ENCODE measurements around the gene OR2J3. TPM values are rescaled to one million over a fixed set of nuclear protein-coding genes. Genes with fewer than 3 reads are reported as not detected.

The OR2J3 gene
- not detected in 2 replicates for total RNA-seq
- not detected in 2 replicates for polyA plus RNA-seq
- polyA plus RNA-seq (2012) = not detected in 2 replicates
- not detected in 2 replicates for polyA minus RNA-seq (ENCODE audit: low replicate concordance)

DNA sequence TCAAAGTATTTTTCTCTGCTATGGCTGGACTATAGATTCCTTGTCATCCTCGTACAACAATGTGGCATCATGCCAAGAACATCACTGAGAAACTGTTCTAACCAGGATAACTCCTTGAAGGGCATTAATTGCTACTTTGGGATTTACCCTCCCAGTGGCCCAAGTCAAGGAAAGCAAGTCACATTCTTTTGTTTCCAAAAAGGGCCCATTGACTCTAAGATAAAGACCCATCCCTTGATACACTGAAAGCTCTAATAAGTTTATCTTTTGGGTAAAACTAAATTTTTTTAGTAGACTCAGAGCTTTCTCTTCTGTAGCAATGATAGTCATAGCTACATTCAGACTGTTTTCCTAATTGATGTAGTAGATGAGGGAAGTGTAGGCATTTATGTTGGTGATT is at the start of gene OR2J3:
OR2J3 (plus strand) TSS at position 301 of the 400 bp plus-strand sequence. CDS start 3,833 bp downstream, outside the sequence.
- Histone ChIP-seq H2AFZ (ENCODE audit: low read length) (no peak within 1 kb of the TSS), H3K79me2 (ENCODE audit: control insufficient read depth, insufficient read depth, low read length) (no peaks in the 10 kb centered on the region), H3K36me3 (ENCODE audit: control insufficient read depth, insufficient read depth, low read length) (no peaks in the 10 kb centered on the region), H3K4me3 (replicated peaks in 1 of 4; ENCODE audit: control extremely low read depth in 1 of 4, insufficient read depth in 1 of 4, low read depth in 3 of 4, low read length in 4 of 4) (no peak within 1 kb of the TSS), H3K4me2 (ENCODE audit: extremely low read depth, insufficient read depth, low read length) (no peak within 1 kb of the TSS), H3K4me1 (ENCODE audit: control insufficient read depth, extremely low read depth, insufficient read depth, low read length) (no peaks in the 10 kb centered on the region), H3K9ac (ENCODE audit: insufficient read depth, low read length) (no peak within 1 kb of the TSS), H3K27me3 (ENCODE audit: control insufficient read depth, insufficient read depth, low read length) (no peaks in the 10 kb centered on the region), H4K20me1 (ENCODE audit: control insufficient read depth, extremely low read depth, insufficient read depth, low read length) (no peaks in the 10 kb centered on the region), H3K27ac (ENCODE audit: insufficient read depth, low read length) (no peak within 1 kb of the TSS), H3K9me3 (ENCODE audit: control insufficient read depth, insufficient read depth, low read depth, low read length) (no peaks in the 10 kb centered on the region)
- TF ChIP-seq, protein P1, sequence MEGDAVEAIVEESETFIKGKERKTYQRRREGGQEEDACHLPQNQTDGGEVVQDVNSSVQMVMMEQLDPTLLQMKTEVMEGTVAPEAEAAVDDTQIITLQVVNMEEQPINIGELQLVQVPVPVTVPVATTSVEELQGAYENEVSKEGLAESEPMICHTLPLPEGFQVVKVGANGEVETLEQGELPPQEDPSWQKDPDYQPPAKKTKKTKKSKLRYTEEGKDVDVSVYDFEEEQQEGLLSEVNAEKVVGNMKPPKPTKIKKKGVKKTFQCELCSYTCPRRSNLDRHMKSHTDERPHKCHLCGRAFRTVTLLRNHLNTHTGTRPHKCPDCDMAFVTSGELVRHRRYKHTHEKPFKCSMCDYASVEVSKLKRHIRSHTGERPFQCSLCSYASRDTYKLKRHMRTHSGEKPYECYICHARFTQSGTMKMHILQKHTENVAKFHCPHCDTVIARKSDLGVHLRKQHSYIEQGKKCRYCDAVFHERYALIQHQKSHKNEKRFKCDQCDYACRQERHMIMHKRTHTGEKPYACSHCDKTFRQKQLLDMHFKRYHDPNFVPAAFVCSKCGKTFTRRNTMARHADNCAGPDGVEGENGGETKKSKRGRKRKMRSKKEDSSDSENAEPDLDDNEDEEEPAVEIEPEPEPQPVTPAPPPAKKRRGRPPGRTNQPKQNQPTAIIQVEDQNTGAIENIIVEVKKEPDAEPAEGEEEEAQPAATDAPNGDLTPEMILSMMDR (conservative IDR thresholded peaks at IDR 0.05 in 1 of 2, IDR thresholded peaks at IDR 0.05 in 1 of 2; ENCODE audit: low read depth in 1 of 2, low read length in 2 of 2) = no peak
- TF ChIP-seq EZH2 (IDR thresholded peaks at IDR 0.05; ENCODE audit: low read length, missing control alignments) = no peak
- no peak for DNase-seq (ENCODE audit: low read depth in 2 of 2)

DNA sequence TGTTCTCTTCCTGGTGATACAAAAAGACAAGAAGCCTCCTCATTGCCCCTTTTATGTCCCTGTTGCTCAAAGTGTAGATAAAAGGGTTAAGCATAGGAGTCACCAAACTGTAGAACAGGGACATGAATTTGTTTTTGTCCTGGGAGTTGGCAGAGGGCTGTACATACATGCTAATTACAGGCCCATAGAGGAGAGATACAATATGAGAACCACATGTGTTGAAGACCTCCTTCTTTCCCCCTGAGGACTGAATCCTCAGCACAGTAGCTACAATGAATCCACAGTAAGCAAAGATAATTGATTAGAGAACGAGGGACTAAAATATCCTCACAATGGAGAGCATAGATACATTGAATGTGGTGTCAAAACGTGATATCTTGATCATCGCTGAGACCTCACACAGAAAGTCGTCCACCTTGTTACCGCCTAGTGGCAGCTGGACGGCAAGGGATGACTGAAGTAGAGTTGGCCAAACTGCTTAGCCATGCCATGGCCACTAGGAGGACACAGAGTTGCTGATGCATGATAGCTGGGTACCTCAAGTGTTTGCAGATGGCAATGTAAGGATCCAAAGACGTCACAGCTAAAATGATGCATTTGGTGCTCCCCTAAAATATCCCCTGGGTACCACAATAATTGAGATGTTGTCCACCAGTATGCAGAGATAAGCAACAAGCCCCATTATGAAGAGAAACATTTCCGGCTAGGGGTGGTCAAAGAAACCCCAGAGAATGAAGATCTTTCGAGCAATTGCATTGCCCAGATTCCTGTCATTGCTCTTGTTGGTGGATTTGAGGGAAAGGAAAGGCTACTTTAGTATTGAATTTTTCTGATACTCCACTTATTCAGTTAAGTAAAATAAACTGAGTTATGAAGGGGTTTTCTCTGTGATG is 35.8 kb upstream of the OR2J3 start:
- H3K27me3 ChIP-seq (ENCODE audit: control insufficient read depth, insufficient read depth, low read length) = no peaks in the 10 kb centered on the region
- no peak for TF ChIP-seq EZH2 (IDR thresholded peaks at IDR 0.05; ENCODE audit: low read length, missing control alignments)
- TF ChIP-seq, protein P1 (conservative IDR thresholded peaks at IDR 0.05 in 1 of 2, IDR thresholded peaks at IDR 0.05 in 1 of 2; ENCODE audit: low read depth in 1 of 2, low read length in 2 of 2) = peak in 1 of 2 donors; percentile 34

DNA sequence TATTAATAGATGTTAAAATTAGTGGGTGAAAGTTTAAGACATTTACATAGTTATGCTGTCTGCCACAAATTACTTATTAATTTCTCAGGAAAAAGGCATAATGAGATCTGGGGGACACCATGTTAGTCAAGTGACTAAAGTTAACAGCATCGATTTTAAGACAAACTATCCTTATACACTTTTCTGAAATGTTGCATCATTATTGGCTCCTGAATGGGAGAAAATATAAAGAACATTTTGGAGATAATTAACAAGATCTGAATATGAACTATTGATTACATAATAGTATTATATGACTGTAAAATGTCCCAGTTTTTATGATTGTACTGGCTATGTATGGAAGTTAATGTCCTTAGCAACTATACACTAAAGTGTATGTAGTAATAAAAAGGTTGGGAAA is 28.7 kb upstream of the OR2J3 start:
- Histone ChIP-seq H3K4me2 (ENCODE audit: extremely low read depth, insufficient read depth, low read length) (no peak overlapping the region), H3K27ac (ENCODE audit: insufficient read depth, low read length) (no peak overlapping the region), H3K9ac (ENCODE audit: insufficient read depth, low read length) (no peak overlapping the region), H4K20me1 (ENCODE audit: control insufficient read depth, extremely low read depth, insufficient read depth, low read length) (no peaks in the 10 kb centered on the region), H3K36me3 (ENCODE audit: control insufficient read depth, insufficient read depth, low read length) (no peaks in the 10 kb centered on the region), H3K27me3 (ENCODE audit: control insufficient read depth, insufficient read depth, low read length) (no peaks in the 10 kb centered on the region), H3K79me2 (ENCODE audit: control insufficient read depth, insufficient read depth, low read length) (no peaks in the 10 kb centered on the region), H3K4me1 (ENCODE audit: control insufficient read depth, extremely low read depth, insufficient read depth, low read length) (no peaks in the 10 kb centered on the region), H2AFZ (ENCODE audit: low read length) (no peak overlapping the region), H3K9me3 (ENCODE audit: control insufficient read depth, insufficient read depth, low read depth, low read length) (no peaks in the 10 kb centered on the region), H3K4me3 (replicated peaks in 1 of 4; ENCODE audit: control extremely low read depth in 1 of 4, insufficient read depth in 1 of 4, low read depth in 3 of 4, low read length in 4 of 4) (no peak overlapping the region)
- no peak for DNase-seq (ENCODE audit: low read depth in 2 of 2)
- TF ChIP-seq, protein P1 (conservative IDR thresholded peaks at IDR 0.05 in 1 of 2, IDR thresholded peaks at IDR 0.05 in 1 of 2; ENCODE audit: low read depth in 1 of 2, low read length in 2 of 2) = no peak
- no peak for TF ChIP-seq EZH2 (IDR thresholded peaks at IDR 0.05; ENCODE audit: low read length, missing control alignments)

More for the DNA sequence above, 35.8 kb upstream of the OR2J3 start:
- Histone ChIP-seq H3K79me2 (ENCODE audit: control insufficient read depth, insufficient read depth, low read length) (no peaks in the 10 kb centered on the region), H4K20me1 (ENCODE audit: control insufficient read depth, extremely low read depth, insufficient read depth, low read length) (no peaks in the 10 kb centered on the region), H3K4me2 (ENCODE audit: extremely low read depth, insufficient read depth, low read length) (no peak overlapping the region), H3K4me3 (replicated peaks in 1 of 4; ENCODE audit: control extremely low read depth in 1 of 4, insufficient read depth in 1 of 4, low read depth in 3 of 4, low read length in 4 of 4) (no peak overlapping the region), H3K9ac (ENCODE audit: insufficient read depth, low read length) (no peak overlapping the region), H3K4me1 (ENCODE audit: control insufficient read depth, extremely low read depth, insufficient read depth, low read length) (no peaks in the 10 kb centered on the region), H3K27ac (ENCODE audit: insufficient read depth, low read length) (no peak overlapping the region), H3K36me3 (ENCODE audit: control insufficient read depth, insufficient read depth, low read length) (no peaks in the 10 kb centered on the region), H3K9me3 (ENCODE audit: control insufficient read depth, insufficient read depth, low read depth, low read length) (no peaks in the 10 kb centered on the region), H2AFZ (ENCODE audit: low read length) (no peak overlapping the region)
- peak in 1 of 2 donors; percentile 0 for DNase-seq (ENCODE audit: low read depth in 2 of 2)

Measured in fibroblast of lung (primary cell).